Skeletal muscle tissue (tissue), 4 donors: ENCODE measurements around the gene KIR3DL2. TPM values are rescaled to one million over a fixed set of nuclear protein-coding genes. Genes with fewer than 3 reads are reported as not detected.
"Not testable (repeated sequence)": the region's sequence is repeated elsewhere in the genome, so short reads cannot be mapped to it uniquely, and the experiment has no call there.

Experiments used
- H3K27ac ChIP-seq: one replicate; pipeline ENCODE4 v1.7.0; 2013; ENCODE audit warnings: mild to moderate bottlenecking, low read depth, low read length, inconsistent platforms
- H3K27me3 ChIP-seq, 3 donors: one replicate each; pipeline ENCODE4 v1.7.0; 2013; ENCODE audit warnings: low read length in 3 of 3; ENCODE audit not compliant: control insufficient read depth in 3 of 3, insufficient read depth in 3 of 3
- H3K36me3 ChIP-seq, 3 donors: one replicate each; pipeline ENCODE4 v1.7.0; 2013; ENCODE audit warnings: low read length in 3 of 3; ENCODE audit not compliant: control insufficient read depth in 3 of 3, insufficient read depth in 3 of 3
- H3K4me1 ChIP-seq, 3 donors: one replicate each; pipeline ENCODE4 v1.7.0; 2013; ENCODE audit warnings: low read length in 3 of 3, mild to moderate bottlenecking in 3 of 3; ENCODE audit not compliant: control insufficient read depth in 3 of 3, insufficient read depth in 3 of 3
- H3K4me3 ChIP-seq, 3 donors: one replicate each; pipeline ENCODE4 v1.7.0; 2013; ENCODE audit warnings: low read length in 3 of 3
- H3K9ac ChIP-seq, 3 donors: one replicate each; pipeline ENCODE4 v1.7.0; 2013; ENCODE audit warnings: low read length in 3 of 3, mild to moderate bottlenecking in 3 of 3, moderate library complexity in 2 of 3, low read depth in 1 of 3
- H3K9me3 ChIP-seq, 3 donors: one replicate each; pipeline ENCODE4 v1.7.0; 2013; ENCODE audit warnings: low read length in 3 of 3; ENCODE audit not compliant: control insufficient read depth in 3 of 3
- total RNA-seq: library from RNA; depleted of rRNA; stranded (reverse); fragments of >200 nt; gene quantifications from one replicate; pipeline ENCODE4 v1.2.3, GENCODE V29; 2014
- donor health status: Osteomylitis.

Gene KIR3DL2
- total RNA-seq, 1 donor from 2014 or later = not detected

GRCh38 chr19:54893406-54893805 is 43.2 kb downstream of the KIR3DL2 start:
- Histone ChIP-seq H3K4me3 (no peak overlapping the region), H3K4me1 (no peaks in the 10 kb centered on the region), H3K27ac (no peak overlapping the region), H3K9me3 (no peaks in the 10 kb centered on the region), H3K9ac (no peak overlapping the region), H3K27me3 (peaks cover 0 to 3% (median 0%) of the 10 kb centered on the region in 3 donors), H3K36me3 (no peaks in the 10 kb centered on the region)

- not testable (repeated sequence) for H3K9ac ChIP-seq, H3K27me3 ChIP-seq, H3K4me3 ChIP-seq, H3K27ac ChIP-seq, H3K9me3 ChIP-seq, H3K4me1 ChIP-seq, H3K36me3 ChIP-seq
These were observed 43.9 kb downstream of the KIR3DL2 start for GRCh38 chr19:54894106-54894505.

GRCh38 chr19:54896036-54896435 is 45.8 kb downstream of the KIR3DL2 start:
- H3K27me3 ChIP-seq = no peaks in the 10 kb centered on the region
- no peaks in the 10 kb centered on the region for H3K36me3 ChIP-seq
- H3K4me3 ChIP-seq = no peak overlapping the region
- H3K9me3 ChIP-seq = no peaks in the 10 kb centered on the region
- H3K9ac ChIP-seq = no peak overlapping the region
- no peak overlapping the region for H3K27ac ChIP-seq
- no peaks in the 10 kb centered on the region for H3K4me1 ChIP-seq

- not testable (repeated sequence) for H3K9me3 ChIP-seq, H3K4me1 ChIP-seq, H3K27ac ChIP-seq, H3K36me3 ChIP-seq, H3K27me3 ChIP-seq, H3K9ac ChIP-seq, H3K4me3 ChIP-seq
These were observed 48.4 kb downstream of the KIR3DL2 start for GRCh38 chr19:54898685-54899084.

- not testable (repeated sequence) for H3K27me3 ChIP-seq, H3K9ac ChIP-seq, H3K4me1 ChIP-seq, H3K27ac ChIP-seq, H3K36me3 ChIP-seq, H3K9me3 ChIP-seq, H3K4me3 ChIP-seq
These were observed 49.4 kb downstream of the KIR3DL2 start for GRCh38 chr19:54899646-54900045.

GRCh38 chr19:54901153-54901552 is 50.9 kb downstream of the KIR3DL2 start:
- H3K4me1 ChIP-seq, H3K9me3 ChIP-seq, H3K36me3 ChIP-seq, H3K9ac ChIP-seq, H3K27me3 ChIP-seq, H3K27ac ChIP-seq, H3K4me3 ChIP-seq: not testable (repeated sequence)

GRCh38 chr19:54902061-54902460 is 51.8 kb downstream of the KIR3DL2 start:
- peaks cover 0 to 5% (median 3%) of the 10 kb centered on the region in 3 donors for H3K27me3 ChIP-seq
- H3K36me3 ChIP-seq = no peaks in the 10 kb centered on the region
- no peaks in the 10 kb centered on the region for H3K4me1 ChIP-seq
- H3K27ac ChIP-seq = no peak overlapping the region
- H3K9me3 ChIP-seq = no peaks in the 10 kb centered on the region
- H3K9ac ChIP-seq = no peak overlapping the region
- H3K4me3 ChIP-seq = no peak overlapping the region

- Histone ChIP-seq H3K4me3 (no peak overlapping the region), H3K27me3 (peaks cover 0 to 5% (median 3%) of the 10 kb centered on the region in 3 donors), H3K36me3 (no peaks in the 10 kb centered on the region), H3K9me3 (no peaks in the 10 kb centered on the region), H3K9ac (no peak overlapping the region), H3K27ac (no peak overlapping the region), H3K4me1 (no peaks in the 10 kb centered on the region)
These were observed 53.1 kb downstream of the KIR3DL2 start for GRCh38 chr19:54903303-54903702.

GRCh38 chr19:54904261-54904660 is 54.0 kb downstream of the KIR3DL2 start:
- H3K27ac ChIP-seq, H3K4me1 ChIP-seq, H3K4me3 ChIP-seq, H3K27me3 ChIP-seq, H3K36me3 ChIP-seq, H3K9me3 ChIP-seq, H3K9ac ChIP-seq: not testable (repeated sequence)

- Histone ChIP-seq H3K4me3 (no peak overlapping the region), H3K9me3 (no peaks in the 10 kb centered on the region), H3K4me1 (no peaks in the 10 kb centered on the region), H3K27me3 (peaks cover 0 to 5% (median 3%) of the 10 kb centered on the region in 3 donors), H3K9ac (no peak overlapping the region), H3K36me3 (no peaks in the 10 kb centered on the region), H3K27ac (no peak overlapping the region)
These were observed 55.2 kb downstream of the KIR3DL2 start for GRCh38 chr19:54905421-54905802.
